Suprapubic skin (tissue), 2 donors: ENCODE measurements around the gene CELA2A.

ENCODE experiments used
- EP300 ChIP-seq: sonication (generic); formaldehyde crosslinking; IDR thresholded peaks from one replicate; pipeline ENCODE4 v1.6.1; 2017; ENCODE audit warnings: antibody characterized with exemption
- POLR2A ChIP-seq, 2 donors: fragments of 450-650 bp; IDR thresholded peaks; one replicate each; pipeline ENCODE4 v1.6.1; 2017; ENCODE audit warnings: antibody characterized with exemption in 2 of 2, mild to moderate bottlenecking in 2 of 2, moderate library complexity in 2 of 2

DNA sequence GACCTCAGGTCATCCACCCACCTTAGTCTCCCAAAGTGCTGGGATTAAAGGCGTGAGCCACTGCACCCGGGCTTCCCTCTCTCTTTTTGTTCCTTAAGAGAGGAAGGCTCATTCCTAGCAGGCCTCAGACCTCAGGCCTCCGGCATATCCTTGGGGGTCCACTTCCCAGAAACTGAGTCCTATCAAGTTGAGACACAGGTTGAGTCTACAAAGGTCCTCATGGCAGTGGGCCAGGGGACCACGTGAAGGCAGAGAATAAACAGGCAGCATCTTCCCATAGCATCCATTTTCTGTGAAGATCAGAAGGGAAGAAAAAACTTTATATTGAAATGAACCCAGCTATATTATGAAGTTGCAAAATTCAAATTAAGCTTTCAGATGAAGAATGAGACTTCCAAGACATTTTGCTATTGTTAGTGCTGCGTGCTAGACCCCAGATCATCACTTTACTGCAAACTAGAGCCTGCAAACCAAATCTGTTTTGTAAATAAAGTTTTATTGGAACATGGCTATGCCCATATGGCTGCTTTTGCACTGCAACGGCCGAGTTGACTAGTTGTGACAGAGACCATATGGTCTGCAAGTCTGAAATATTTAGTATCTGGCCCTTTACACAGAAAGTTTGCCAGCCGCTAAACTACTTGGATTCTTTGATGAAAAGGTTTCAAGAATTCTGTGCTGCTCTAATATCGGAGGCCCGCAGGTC lies 3.5 kb upstream of the CELA2A start:
- TF ChIP-seq POLR2A (IDR thresholded peaks at IDR 0.05) = no peak
- TF ChIP-seq EP300 = no peak
